K562 (cell line): Measurements from ENCODE around the gene CBX4. TPM values are rescaled to one million over a fixed set of nuclear protein-coding genes. Genes with fewer than 3 reads are reported as not detected.

ENCODE experiments used
- BACH1 ChIP-seq: fragments of 200-800 bp; sonication (Bioruptor generic); IDR thresholded peaks from 2 replicates; pipeline ENCODE4 v1.6.1; 2016; ENCODE audit warnings: missing genetic modification characterization, missing compliant biosample characterization
- BHLHE40 ChIP-seq: IDR thresholded peaks from 2 replicates; pipeline ENCODE4 v1.6.1; 2011; ENCODE audit warnings: low read length, improper control_type of control experiment
- CTCF ChIP-seq, 3 experiments: IDR thresholded peaks in 2 of 3; conservative IDR thresholded peaks in 1 of 3; 2 replicates each; pipeline ENCODE4 v1.5.1; 2011 to 2012; ENCODE audit warnings: low read length in 3 of 3, mild to moderate bottlenecking in 3 of 3, control low read depth in 2 of 3, improper control_type of control experiment in 1 of 3, inconsistent platforms in 1 of 3, low read depth in 1 of 3, mixed read lengths in 1 of 3, moderate library complexity in 1 of 3; ENCODE audit not compliant: insufficient read depth in 2 of 3
- FOS ChIP-seq: IDR thresholded peaks from 3 replicates; pipeline ENCODE4 v1.6.1; 2011; ENCODE audit not compliant: insufficient read length; ENCODE audit errors: extremely low read depth
- GATA2 ChIP-seq: sonication (generic); formaldehyde crosslinking; IDR thresholded peaks from 2 replicates; pipeline ENCODE4 v1.4.0; 2020; ENCODE audit warnings: mild to moderate bottlenecking, missing genetic modification reagents
- HMBOX1 ChIP-seq: sonication (generic); IDR thresholded peaks from 2 replicates; pipeline ENCODE4 v1.6.1; 2016
- HOMEZ ChIP-seq: fragments of 250-450 bp; sonication (Bioruptor Pico); IDR thresholded peaks from 2 replicates; pipeline ENCODE4 v1.4.0; 2020; ENCODE audit warnings: mild to moderate bottlenecking, moderate library complexity
- KAT7 ChIP-seq: sonication (generic); formaldehyde crosslinking; IDR thresholded peaks from 2 replicates; pipeline ENCODE4 v1.8.0; 2022; ENCODE audit warnings: missing genetic modification reagents, mild to moderate bottlenecking, borderline replicate concordance
- MYNN ChIP-seq, 2 experiments: sonication (generic); formaldehyde crosslinking in 1 of 2; IDR thresholded peaks; 2 replicates each; pipeline versions ENCODE4 v1.5.0 to v1.6.1; 2016 to 2020; ENCODE audit warnings: antibody characterized with exemption in 1 of 2, missing genetic modification reagents in 1 of 2
- NEUROD1 ChIP-seq: fragments of 150-350 bp; IDR thresholded peaks from 2 replicates; pipeline ENCODE4 v1.6.1; 2014; ENCODE audit warnings: borderline replicate concordance, low read length, low read depth; ENCODE audit not compliant: partially characterized antibody
- NFIX ChIP-seq: fragments of 250-450 bp; sonication (Bioruptor Pico); IDR thresholded peaks from 2 replicates; pipeline ENCODE4 v1.4.0; 2020; ENCODE audit warnings: low read depth, mild to moderate bottlenecking, moderate library complexity
- NR2C1 ChIP-seq, 2 experiments: fragments of 450-650 bp; IDR thresholded peaks; 2 replicates each; pipeline ENCODE4 v1.6.1; 2017; ENCODE audit warnings: mild to moderate bottlenecking in 2 of 2, antibody characterized with exemption in 1 of 2, inconsistent platforms in 1 of 2, missing compliant biosample characterization in 1 of 2, missing genetic modification characterization in 1 of 2
- NR4A1 ChIP-seq, 2 experiments: fragments of 250-450 bp in 1 of 2; fragments of 450-650 bp in 1 of 2; sonication (Bioruptor Pico) in 1 of 2; IDR thresholded peaks; 2 replicates each; pipeline versions ENCODE4 v1.4.0 to v1.6.1; 2016 to 2020; ENCODE audit warnings: mild to moderate bottlenecking in 2 of 2, missing compliant biosample characterization in 1 of 2, missing genetic modification characterization in 1 of 2, moderate library complexity in 1 of 2
- PCBP1 ChIP-seq: fragments of 200-400 bp; formaldehyde crosslinking; IDR thresholded peaks from 2 replicates; pipeline ENCODE4 v1.6.1; 2018; ENCODE audit warnings: mild to moderate bottlenecking, low read depth, low read length; ENCODE audit not compliant: poor library complexity, severe bottlenecking
- PHF21A ChIP-seq: fragments of 450-650 bp; IDR thresholded peaks from 2 replicates; pipeline ENCODE4 v1.6.1; 2017; ENCODE audit warnings: low read depth, borderline replicate concordance
- SIN3A ChIP-seq, 2 experiments: fragments of 150-350 bp in 1 of 2; IDR thresholded peaks; 2 replicates each; pipeline ENCODE4 v1.6.1; 2011 to 2016; ENCODE audit warnings: borderline replicate concordance in 2 of 2, low read depth in 2 of 2, low read length in 2 of 2, mild to moderate bottlenecking in 2 of 2, moderate library complexity in 2 of 2; ENCODE audit not compliant: control insufficient read depth in 1 of 2
- SRSF3 ChIP-seq: fragments of 200-400 bp; formaldehyde crosslinking; IDR thresholded peaks from 2 replicates; pipeline ENCODE4 v1.6.1; 2016; ENCODE audit warnings: mild to moderate bottlenecking, low read length, moderate library complexity; ENCODE audit not compliant: insufficient read depth
- ZNF121 ChIP-seq: sonication (generic); formaldehyde crosslinking; conservative IDR thresholded peaks from 2 replicates; pipeline ENCODE4 v1.8.0; 2022; ENCODE audit warnings: missing genetic modification reagents
- ZNF140 ChIP-seq: fragments of 250-450 bp; sonication (Bioruptor Pico); IDR thresholded peaks from 2 replicates; pipeline ENCODE4 v1.8.0; 2021; ENCODE audit warnings: moderate library complexity, mild to moderate bottlenecking, inconsistent platforms
- polyA plus RNA-seq, 8 experiments: library from polyadenylated mRNA; depleted of rRNA in 4 of 8; stranded (reverse) in 5 of 8; unstranded in 3 of 8; fragments of >200 nt; fragmentation: Nextera tagmentation in 2 of 8; fragmentation: Illumina TruSeq in 1 of 8; extraction: Ambion mirVana in 2 of 8; extraction: Trizol in 1 of 8; gene quantifications; 2 replicates each; pipeline versions ENCODE4 v1.2.1 to v1.2.3, GENCODE V29; 2011 to 2014; ENCODE audit warnings: inconsistent platforms in 1 of 8, missing spikeins in 1 of 8
- total RNA-seq, 7 experiments: library from RNA; depleted of rRNA in 6 of 7; stranded (reverse); fragments of >200 nt in 6 of 7; fragmentation: Illumina TruSeq in 2 of 7; extraction: Trizol in 2 of 7; gene quantifications; 2 replicates each; pipeline versions ENCODE4 v1.2.1 to v1.2.3, GENCODE V29; 2011 to 2021; ENCODE audit warnings: low replicate concordance in 1 of 7
- TF ChIP-seq, protein P1 (sequence below), 2 experiments: fragments of 450-650 bp; IDR thresholded peaks; 2 replicates each; pipeline ENCODE4 v1.6.1; 2016

Gene CBX4
- total and polyA plus RNA-seq, 9 of the 15 experiments (the other 6 are each of a cell fraction or from before 2014, with no cell fraction given) = 0.98 to 50.5 (median 10.0) TPM

DNA sequence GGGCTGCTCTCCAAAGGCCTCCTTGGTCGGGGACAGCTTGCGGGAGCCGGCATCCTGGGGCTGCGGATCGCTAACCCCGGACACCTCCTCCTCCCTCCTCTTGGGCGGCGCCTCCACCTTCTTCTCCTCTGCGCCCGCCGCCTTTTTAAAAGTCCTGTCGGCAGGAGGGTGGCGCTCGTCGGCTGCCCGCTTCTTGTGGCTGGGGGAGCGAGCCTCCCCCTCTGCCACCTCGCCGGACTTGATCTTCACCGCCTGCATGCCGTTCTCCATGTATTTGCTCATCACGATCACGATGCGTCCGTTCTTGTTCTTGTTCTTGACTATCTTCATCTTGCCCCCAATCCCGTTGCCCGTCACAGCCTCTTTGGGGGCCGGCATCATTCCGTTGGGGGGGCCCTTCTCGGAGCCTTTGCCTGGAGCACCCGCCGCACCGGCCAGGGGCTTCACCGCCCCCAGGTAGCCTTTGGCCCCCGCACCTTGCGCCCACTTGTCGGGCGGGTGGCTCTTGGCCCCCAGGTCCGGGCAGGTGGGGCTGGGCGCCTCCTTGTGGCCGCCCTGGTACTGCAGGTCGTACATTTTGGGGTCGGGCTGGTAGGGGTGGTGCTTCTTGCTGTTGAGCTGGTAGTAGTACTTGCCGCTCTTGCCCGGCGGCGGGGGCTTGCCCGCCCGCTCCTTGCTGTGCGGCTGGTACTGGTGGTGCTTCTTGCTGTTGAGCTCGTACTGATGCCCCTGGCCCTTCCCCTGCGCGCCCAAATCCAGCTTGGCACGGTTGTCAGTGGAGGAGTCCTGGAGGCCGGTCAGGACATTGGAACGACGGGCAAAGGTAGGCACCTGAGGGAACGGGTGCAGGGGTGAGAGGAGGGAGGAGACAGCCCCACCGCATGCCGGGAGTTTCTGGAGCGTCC is 4.4 kb downstream of the CBX4 start (continued):
- TF ChIP-seq CTCF (IDR thresholded peaks at IDR 0.05 in 2 of 3, conservative IDR thresholded peaks at IDR 0.05 in 1 of 3; ENCODE audit: insufficient read depth in 2 of 3, low read depth in 1 of 3, low read length in 3 of 3) (peak; percentile 76 to 94 (median 86)), PCBP1 (no peak), SRSF3 (no peak), NR4A1 (CRISPR knock-in tag; IDR thresholded peaks at IDR 0.05) (no peak), NR4A1 (tag; IDR thresholded peaks at IDR 0.05) (no peak), BACH1 (no peak), ZNF121 (no peak), HOMEZ (CRISPR knock-in tag) (peak; percentile 48; the same call in 1 of the 2 replicates), MYNN (IDR thresholded peaks at IDR 0.05) (no peak; the same call in none of the 2 replicates), MYNN (CRISPR knock-in tag; IDR thresholded peaks at IDR 0.05) (no peak), ZNF140 (CRISPR knock-in tag) (no peak), KAT7 (no peak), BHLHE40 (0 out of 2 replicates have a peak, but pooled peaks have one; percentile 19), SIN3A (IDR thresholded peaks at IDR 0.05; ENCODE audit: borderline replicate concordance in 2 of 2, control insufficient read depth in 1 of 2, low read depth in 2 of 2, low read length in 2 of 2) (no peak), NFIX (no peak), PHF21A (no peak), NR2C1 (IDR thresholded peaks at IDR 0.05) (no peak), NR2C1 (tag; IDR thresholded peaks at IDR 0.05) (0 out of 2 replicates have a peak, but pooled peaks have one; percentile 11), GATA2 (CRISPR knock-in tag) (no peak), FOS (no peak), NEUROD1 (no peak), HMBOX1 (no peak)
- TF ChIP-seq, protein P1, sequence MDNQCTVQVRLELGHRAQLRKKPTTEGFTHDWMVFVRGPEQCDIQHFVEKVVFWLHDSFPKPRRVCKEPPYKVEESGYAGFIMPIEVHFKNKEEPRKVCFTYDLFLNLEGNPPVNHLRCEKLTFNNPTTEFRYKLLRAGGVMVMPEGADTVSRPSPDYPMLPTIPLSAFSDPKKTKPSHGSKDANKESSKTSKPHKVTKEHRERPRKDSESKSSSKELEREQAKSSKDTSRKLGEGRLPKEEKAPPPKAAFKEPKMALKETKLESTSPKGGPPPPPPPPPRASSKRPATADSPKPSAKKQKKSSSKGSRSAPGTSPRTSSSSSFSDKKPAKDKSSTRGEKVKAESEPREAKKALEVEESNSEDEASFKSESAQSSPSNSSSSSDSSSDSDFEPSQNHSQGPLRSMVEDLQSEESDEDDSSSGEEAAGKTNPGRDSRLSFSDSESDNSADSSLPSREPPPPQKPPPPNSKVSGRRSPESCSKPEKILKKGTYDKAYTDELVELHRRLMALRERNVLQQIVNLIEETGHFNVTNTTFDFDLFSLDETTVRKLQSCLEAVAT (IDR thresholded peaks at IDR 0.05) = peak; percentile 5 to 96; a peak in 2 of 4 replicates
